Measurements from ENCODE around the gene ABHD11.

DNA sequence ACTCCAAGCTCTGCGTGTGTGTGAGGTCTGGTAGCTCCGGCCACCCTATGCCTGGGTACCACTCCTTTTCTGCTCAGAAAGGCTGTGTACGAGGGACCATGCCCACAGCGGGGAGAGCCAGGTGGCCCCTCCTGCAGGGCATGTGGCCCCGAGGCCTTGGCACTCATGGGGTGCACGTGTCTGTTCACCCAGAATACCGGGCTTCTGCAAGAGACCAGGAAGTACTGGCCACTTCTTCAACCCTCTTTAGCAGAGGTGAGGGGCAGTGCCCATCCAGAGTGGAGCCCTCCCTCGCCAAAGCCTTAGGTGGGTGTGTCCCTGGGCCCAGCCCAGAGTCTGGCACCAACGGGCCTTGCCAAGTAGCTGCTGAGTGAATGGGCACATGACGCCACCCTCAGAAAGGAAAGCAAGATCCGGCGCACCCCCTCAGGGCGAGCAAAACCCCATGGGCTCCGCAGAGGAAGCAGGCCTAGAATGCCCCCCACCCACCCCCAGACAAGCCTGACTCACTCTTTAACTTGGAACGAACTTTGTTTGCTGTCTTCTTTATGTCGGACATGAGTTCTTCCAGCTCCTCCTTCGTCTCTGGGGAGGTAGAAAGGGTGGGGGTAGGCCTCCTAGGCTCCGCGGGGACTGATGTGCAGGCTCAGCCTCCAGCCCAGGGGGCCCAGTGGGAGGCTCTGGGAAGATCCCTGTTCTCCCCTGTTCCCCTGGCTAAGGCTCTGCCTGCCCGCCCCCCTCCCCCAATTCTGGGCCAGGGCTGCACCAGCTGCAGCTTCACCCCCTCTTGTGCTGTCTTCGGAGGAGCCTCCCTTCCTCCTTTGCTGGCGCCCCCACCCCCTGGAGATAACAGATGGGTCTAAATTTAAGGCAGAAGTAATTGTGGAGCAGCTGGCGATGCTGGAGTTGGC is 33.7 kb downstream of the ABHD11 start:
- TF ChIP-seq, protein P1, sequence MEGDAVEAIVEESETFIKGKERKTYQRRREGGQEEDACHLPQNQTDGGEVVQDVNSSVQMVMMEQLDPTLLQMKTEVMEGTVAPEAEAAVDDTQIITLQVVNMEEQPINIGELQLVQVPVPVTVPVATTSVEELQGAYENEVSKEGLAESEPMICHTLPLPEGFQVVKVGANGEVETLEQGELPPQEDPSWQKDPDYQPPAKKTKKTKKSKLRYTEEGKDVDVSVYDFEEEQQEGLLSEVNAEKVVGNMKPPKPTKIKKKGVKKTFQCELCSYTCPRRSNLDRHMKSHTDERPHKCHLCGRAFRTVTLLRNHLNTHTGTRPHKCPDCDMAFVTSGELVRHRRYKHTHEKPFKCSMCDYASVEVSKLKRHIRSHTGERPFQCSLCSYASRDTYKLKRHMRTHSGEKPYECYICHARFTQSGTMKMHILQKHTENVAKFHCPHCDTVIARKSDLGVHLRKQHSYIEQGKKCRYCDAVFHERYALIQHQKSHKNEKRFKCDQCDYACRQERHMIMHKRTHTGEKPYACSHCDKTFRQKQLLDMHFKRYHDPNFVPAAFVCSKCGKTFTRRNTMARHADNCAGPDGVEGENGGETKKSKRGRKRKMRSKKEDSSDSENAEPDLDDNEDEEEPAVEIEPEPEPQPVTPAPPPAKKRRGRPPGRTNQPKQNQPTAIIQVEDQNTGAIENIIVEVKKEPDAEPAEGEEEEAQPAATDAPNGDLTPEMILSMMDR (IDR thresholded peaks at IDR 0.05; ENCODE audit: borderline replicate concordance, extremely low read depth, low read length, poor library complexity, severe bottlenecking) = no peak
- no peak for TF ChIP-seq EZH2 (IDR thresholded peaks at IDR 0.05; ENCODE audit: borderline replicate concordance, low read depth, low read length, severe bottlenecking)

Measured in DND-41 (cell line).